ACC112 (cell line): Measurements from ENCODE around the gene ZNF850.

Experiments used
- H2AFZ ChIP-seq: fragments of 200-600 bp; sonication (generic); one replicate; pipeline ENCODE4 v1.6.0; 2017; ENCODE audit warnings: antibody characterized with exemption, low read length; ENCODE audit not compliant: unreplicated experiment
- H3K27ac ChIP-seq: fragments of 200-600 bp; sonication (generic); 2 replicates; pipeline ENCODE4 v1.5.1; 2014; ENCODE audit warnings: low read depth, mild to moderate bottlenecking, antibody characterized with exemption, low read length, moderate library complexity
- H3K27me3 ChIP-seq: fragments of 200-600 bp; sonication (generic); 2 replicates; pipeline ENCODE4 v1.6.1; 2014; ENCODE audit warnings: mild to moderate bottlenecking, antibody characterized with exemption, low read length, moderate library complexity, mixed read lengths; ENCODE audit not compliant: insufficient read depth
- H3K36me3 ChIP-seq: fragments of 200-600 bp; sonication (generic); 2 replicates; pipeline ENCODE4 v1.6.1; 2016; ENCODE audit warnings: mild to moderate bottlenecking, antibody characterized with exemption, low read length, moderate library complexity, mixed read lengths; ENCODE audit not compliant: insufficient read depth
- H3K4me1 ChIP-seq: fragments of 200-600 bp; sonication (generic); one replicate; pipeline ENCODE4 v1.6.1; 2016; ENCODE audit warnings: low read length, mixed read lengths; ENCODE audit not compliant: insufficient read depth, unreplicated experiment, control insufficient read depth
- H3K4me3 ChIP-seq: fragments of 200-600 bp; sonication (generic); 2 replicates; pipeline ENCODE4 v1.5.1; 2014; ENCODE audit warnings: mild to moderate bottlenecking, low read depth, low read length
- H3K79me2 ChIP-seq: fragments of 200-600 bp; sonication (generic); one replicate; pipeline ENCODE4 v1.6.0; 2016; ENCODE audit warnings: low read length; ENCODE audit not compliant: control insufficient read depth, unreplicated experiment, insufficient read depth

The ZNF850 gene

DNA sequence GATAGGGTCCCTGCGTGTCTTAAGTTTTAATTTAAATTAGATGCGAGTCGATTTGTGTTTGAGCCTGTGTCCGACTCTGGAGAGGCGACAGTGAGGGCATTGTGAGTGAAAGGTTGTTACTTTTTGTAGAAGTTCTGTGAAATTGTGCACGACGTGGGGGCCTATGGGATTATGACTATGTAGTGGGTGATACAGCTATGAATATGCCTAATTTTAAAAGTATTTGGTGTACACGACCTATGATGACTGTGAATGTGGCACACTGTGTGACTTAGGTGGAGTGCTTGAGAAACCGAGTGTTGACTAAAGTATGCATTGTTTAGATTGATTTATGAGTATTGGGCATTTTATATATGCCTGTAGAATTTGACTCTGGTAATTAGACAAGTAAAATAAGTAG is 84.5 kb downstream of the ZNF850 start:
- peak overlapping the region; percentile 98 for H3K4me3 ChIP-seq
- H3K27me3 ChIP-seq, result no peaks in the 10 kb centered on the region
- peaks cover 28% of the 10 kb centered on the region for H3K36me3 ChIP-seq
- H3K27ac ChIP-seq, result no peak overlapping the region
- H2AFZ ChIP-seq, result peak overlapping the region; percentile 55
- H3K79me2 ChIP-seq, result peaks cover 19% of the 10 kb centered on the region
- H3K4me1 ChIP-seq, result peaks cover 3% of the 10 kb centered on the region

DNA sequence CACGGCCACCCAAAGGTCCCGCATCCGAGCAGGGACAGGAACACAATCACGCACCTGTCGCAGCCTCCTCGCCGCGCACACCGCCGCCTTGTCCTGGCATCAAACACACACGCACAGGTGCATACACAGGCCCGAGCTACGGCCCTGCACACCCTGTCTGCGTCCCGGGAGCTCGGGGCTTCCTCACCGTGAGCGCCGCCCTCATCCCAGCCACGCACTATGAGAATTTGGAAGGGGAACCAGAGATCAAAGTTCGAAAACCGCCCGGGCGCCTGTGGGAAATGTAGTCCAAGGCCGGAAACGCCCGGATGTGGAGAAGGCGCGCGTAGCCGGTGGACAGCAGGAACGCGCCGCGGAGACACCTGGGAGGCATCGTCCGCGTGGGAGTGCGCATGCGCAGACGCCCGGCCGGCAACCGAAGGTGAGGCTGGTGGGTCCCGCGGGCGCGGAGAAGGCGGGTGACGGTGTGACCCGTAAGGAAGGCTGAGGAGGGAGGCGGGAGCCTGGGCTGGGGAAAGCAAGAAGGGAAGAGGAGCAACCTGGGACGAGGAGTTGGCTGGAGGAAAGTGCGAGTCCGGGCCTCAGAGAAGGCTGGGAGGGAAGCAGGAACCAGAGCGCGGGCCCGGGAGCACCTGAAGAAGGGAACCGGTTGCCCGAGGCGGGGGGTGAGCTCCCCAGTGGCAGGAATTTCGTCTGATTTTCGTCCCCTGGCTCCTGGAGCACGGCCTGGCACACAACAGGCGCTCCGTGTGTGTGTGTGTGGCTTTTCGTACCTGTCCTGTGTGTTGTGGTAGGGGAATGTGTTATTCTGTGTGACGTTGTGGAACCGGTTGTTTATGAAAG is 85.2 kb downstream of the ZNF850 start, which contains the start of gene ZNF567:
Gene ZNF567, plus strand, starts transcription at position 399 of the 843 bp plus-strand sequence. CDS start 7,256 bp downstream, outside the sequence.
- Histone ChIP-seq H3K79me2 (peaks cover 19% of the 10 kb centered on the region), H3K36me3 (peaks cover 27% of the 10 kb centered on the region), H3K27ac (no peak within 1 kb of the TSS), H3K4me3 (peak within 1 kb of the TSS; percentile 98), H3K27me3 (no peaks in the 10 kb centered on the region), H2AFZ (peak within 1 kb of the TSS; percentile 87), H3K4me1 (peaks cover 3% of the 10 kb centered on the region)

DNA sequence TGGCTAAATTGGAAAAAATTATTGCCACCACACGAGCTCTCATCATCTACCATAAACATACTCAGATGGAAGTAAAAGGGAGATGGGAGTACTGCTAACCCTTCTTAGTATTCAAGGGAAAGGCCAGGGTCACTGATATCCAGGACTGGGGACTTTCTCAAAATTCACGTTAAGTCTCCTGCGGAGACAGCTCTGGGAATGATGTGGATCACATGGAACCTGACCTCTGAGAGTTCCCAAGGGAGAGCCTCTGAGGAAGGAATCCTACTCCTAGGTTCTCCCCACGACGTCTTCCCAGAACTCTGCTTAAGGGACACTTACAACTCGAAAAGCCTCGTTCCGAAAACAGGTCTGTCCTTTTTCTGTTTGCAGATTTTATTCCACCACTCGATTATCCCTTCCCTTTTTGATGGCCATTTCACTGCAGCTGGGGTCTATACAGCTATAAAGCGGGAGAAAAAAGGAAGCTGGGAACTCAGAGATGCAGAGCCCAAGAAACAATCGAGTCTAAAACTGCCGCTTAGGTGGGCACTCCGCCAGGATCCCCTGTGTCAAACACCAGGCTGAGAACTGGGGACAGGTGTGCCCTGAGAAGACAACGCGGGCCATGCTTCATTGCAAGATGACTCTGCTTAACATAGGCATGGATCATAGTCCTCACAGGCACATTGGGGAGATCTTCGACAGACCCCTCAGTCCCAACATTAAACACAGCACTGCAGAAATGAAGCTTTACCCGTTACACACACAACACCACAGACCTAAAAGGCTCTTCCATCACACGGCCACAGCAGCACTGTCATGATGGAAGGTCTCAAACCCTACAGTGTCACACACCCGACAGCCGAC is 86.0 kb downstream of the ZNF850 start:
- Histone ChIP-seq H3K27ac (no peak overlapping the region), H3K4me1 (peaks cover 3% of the 10 kb centered on the region), H2AFZ (peak overlapping the region; percentile 87), H3K4me3 (peak overlapping the region; percentile 98), H3K27me3 (no peaks in the 10 kb centered on the region), H3K36me3 (peaks cover 18% of the 10 kb centered on the region), H3K79me2 (peaks cover 19% of the 10 kb centered on the region)

DNA sequence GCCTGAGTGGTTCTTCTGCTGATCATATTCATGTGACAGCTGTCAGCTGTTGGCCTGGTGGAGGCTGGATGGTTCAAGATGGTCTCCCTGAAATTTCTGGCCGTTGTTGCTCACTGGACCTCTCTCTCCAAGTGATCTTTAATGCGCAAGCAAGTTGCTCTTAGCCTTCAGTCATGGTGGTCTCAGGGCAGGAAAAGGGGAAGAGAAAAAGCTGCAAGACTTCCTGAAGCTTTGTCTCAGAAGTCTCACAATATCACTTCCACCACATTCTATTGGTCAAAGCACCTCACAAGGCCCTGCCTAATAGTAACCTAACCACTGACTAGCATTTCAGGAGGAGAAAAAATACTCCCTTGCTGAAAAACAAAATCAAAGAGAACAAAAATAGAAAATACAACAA is 86.8 kb downstream of the ZNF850 start:
- peak overlapping the region; percentile 98; the same call in 1 of the 2 replicates for H3K4me3 ChIP-seq
- no peak overlapping the region for H2AFZ ChIP-seq
- H3K79me2 ChIP-seq, result peaks cover 19% of the 10 kb centered on the region
- H3K27ac ChIP-seq, result no peak overlapping the region
- H3K4me1 ChIP-seq, result peaks cover 3% of the 10 kb centered on the region
- peaks cover 11% of the 10 kb centered on the region for H3K36me3 ChIP-seq
- no peaks in the 10 kb centered on the region for H3K27me3 ChIP-seq

DNA sequence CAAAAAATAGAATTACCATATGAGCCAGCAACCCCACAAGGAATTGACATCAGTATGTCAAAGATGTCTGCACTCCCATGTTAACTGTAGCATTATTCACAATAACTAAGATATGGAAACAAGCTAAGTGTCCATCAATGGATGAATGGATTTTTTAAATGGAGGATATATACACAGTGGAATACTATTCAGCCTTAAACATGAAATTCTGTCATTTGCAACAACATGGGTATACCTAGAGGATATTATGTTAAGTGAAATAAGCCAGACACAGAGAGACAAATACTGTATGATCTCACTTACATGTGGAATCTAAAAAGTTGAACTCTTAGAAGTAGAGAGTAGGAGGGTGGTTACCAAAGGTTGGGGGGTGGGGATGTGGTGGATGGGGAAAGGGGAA is 93.2 kb downstream of the ZNF850 start:
- no peaks in the 10 kb centered on the region for H3K79me2 ChIP-seq
- no peaks in the 10 kb centered on the region for H3K27me3 ChIP-seq
- no peak overlapping the region for H2AFZ ChIP-seq
- H3K27ac ChIP-seq, result no peak overlapping the region
- no peaks in the 10 kb centered on the region for H3K4me1 ChIP-seq
- H3K4me3 ChIP-seq, result no peak overlapping the region
- peaks cover 6% of the 10 kb centered on the region; the same call in 1 of the 2 replicates for H3K36me3 ChIP-seq

DNA sequence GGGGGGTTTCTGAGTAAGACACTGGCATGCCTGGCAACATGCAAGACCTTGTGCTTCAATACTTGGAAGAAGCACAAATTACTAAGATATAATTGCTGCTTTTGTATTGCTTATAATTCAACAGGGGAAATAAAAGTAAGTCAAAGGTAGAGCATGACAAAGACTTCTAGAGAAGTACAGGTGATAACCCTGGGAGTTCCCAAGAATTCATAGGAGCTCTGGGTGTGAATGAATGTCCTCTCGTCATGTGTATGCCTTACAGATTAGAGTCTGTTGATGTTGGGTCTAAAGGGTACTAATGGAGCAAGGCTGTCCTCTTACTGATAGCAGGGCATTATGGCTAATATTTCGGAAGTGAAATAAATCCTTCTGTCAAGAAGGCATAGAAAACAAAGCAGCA is 98.4 kb downstream of the ZNF850 start:
- Histone ChIP-seq H3K4me3 (no peak overlapping the region), H3K36me3 (peaks cover 8% of the 10 kb centered on the region; the same call in 1 of the 2 replicates), H3K79me2 (peaks cover 7% of the 10 kb centered on the region), H3K27me3 (no peaks in the 10 kb centered on the region), H3K4me1 (no peaks in the 10 kb centered on the region), H3K27ac (no peak overlapping the region), H2AFZ (no peak overlapping the region)

DNA sequence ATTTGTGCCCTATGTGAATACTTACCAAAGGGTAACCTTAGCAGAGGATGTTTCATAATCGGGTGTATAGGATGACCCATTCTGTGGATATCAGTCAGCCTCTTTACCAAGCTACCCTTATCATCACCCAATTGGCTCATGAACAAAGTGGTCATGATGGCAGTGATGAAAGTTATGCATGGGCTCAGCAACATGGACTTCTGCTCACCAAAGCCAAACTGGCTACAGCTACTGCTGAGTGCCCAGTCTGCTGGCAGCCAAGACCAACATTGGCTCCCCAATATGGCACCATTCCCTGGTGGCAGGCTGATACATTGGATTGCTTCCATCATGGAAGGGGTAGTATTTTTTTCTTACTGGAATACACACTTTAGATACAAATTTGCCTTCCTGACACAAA is 100.2 kb downstream of the ZNF850 start:
- Histone ChIP-seq H3K79me2 (peaks cover 12% of the 10 kb centered on the region), H3K27ac (no peak overlapping the region), H3K27me3 (no peaks in the 10 kb centered on the region), H3K36me3 (0 out of 2 replicates have a peak, but pooled peaks cover 3% of the 10 kb centered on the region), H2AFZ (no peak overlapping the region), H3K4me1 (no peaks in the 10 kb centered on the region), H3K4me3 (no peak overlapping the region)

DNA sequence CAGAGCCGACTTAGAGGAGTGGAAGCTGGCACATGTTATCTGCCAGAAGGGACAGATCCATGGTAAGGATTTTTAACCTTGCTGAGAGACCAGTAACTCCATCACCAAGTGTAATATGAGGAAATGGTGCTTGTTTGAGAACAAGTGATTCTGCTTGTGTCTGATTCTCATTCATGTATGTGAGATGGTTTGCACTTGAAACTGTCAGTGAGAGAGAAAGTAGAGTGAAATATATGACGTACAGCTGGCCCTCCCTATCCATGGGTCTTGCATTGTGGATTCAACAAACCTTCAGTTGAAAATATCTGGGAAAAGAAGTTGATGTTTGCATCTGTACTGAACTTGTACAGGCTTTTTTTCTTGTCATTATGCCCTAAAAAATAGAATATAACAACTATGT is 104.0 kb downstream of the ZNF850 start:
- Histone ChIP-seq H3K27ac (no peak overlapping the region), H2AFZ (no peak overlapping the region), H3K79me2 (peaks cover 18% of the 10 kb centered on the region), H3K36me3 (peaks cover 11% of the 10 kb centered on the region), H3K4me3 (no peak overlapping the region), H3K27me3 (no peaks in the 10 kb centered on the region), H3K4me1 (peaks cover 3% of the 10 kb centered on the region)

DNA sequence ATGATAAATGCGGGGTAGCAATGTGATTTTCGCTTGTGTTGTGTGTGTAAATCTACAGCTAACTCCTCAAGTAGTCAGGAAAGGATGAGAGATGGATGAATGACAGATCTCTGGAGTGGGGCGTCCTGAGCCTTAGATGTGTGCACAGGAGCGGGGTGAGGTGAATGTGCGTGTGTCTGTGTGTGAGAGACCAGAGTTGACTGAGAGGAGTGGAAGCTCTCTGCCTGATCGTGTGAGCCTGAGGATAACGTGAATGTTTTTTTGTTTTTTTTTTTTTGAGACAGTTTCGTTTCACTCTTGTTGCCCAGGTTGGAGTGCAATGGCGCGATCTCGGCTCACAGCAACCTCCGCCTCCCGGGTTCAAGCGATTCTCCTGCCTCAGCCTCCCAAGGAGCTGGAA is 106.8 kb downstream of the ZNF850 start:
- Histone ChIP-seq H3K4me1 (peaks cover 3% of the 10 kb centered on the region), H3K4me3 (peak overlapping the region; percentile 99), H3K27ac (no peak overlapping the region), H3K79me2 (peaks cover 15% of the 10 kb centered on the region), H2AFZ (no peak overlapping the region), H3K36me3 (peaks cover 18% of the 10 kb centered on the region), H3K27me3 (no peaks in the 10 kb centered on the region)
